Stimulated activated CD8-positive, alpha-beta memory T cell treated with anti-CD3 and anti-CD28 coated beads, Interleukin-12 subunit alpha, Interleukin-12 subunit beta, amount 100 ng/mL, for 24 hours (primary cell): ENCODE results near the gene RALGAPB.

Experiments used
- DNase-seq: peaks from one replicate; pipeline ENCODE4 v3.0.0-alpha.2; 2020; ENCODE audit errors: extremely low read depth

RALGAPB gene

GRCh38 chr20:38548356-38549083, 75.9 kb downstream of the RALGAPB start:
- DNase-seq = no peak

- no peak for DNase-seq
Measured at GRCh38 chr20:38550274-38550673, 77.6 kb downstream of the RALGAPB start.

GRCh38 chr20:38551056-38551626, 78.5 kb downstream of the RALGAPB start:
- no peak for DNase-seq

- no peak for DNase-seq
Measured at GRCh38 chr20:38554986-38555385, 82.3 kb downstream of the RALGAPB start.

- DNase-seq = no peak
Measured at GRCh38 chr20:38555395-38555794, 82.8 kb downstream of the RALGAPB start.

GRCh38 chr20:38557174-38557573, 84.5 kb downstream of the RALGAPB start:
- no peak for DNase-seq

- DNase-seq = no peak
Measured at GRCh38 chr20:38558596-38559360, 86.1 kb downstream of the RALGAPB start.

GRCh38 chr20:38559764-38560163, 87.1 kb downstream of the RALGAPB start:
- no peak for DNase-seq

GRCh38 chr20:38563802-38564431, 91.3 kb downstream of the RALGAPB start:
- no peak for DNase-seq

- DNase-seq = no peak
Measured at GRCh38 chr20:38564680-38565079, 92.0 kb downstream of the RALGAPB start.

- DNase-seq = no peak
Measured at GRCh38 chr20:38566036-38566598, 93.5 kb downstream of the RALGAPB start.

GRCh38 chr20:38569747-38570525, 97.3 kb downstream of the RALGAPB start:
- DNase-seq = no peak

GRCh38 chr20:38573413-38573812, 100.8 kb downstream of the RALGAPB start:
- no peak for DNase-seq

GRCh38 chr20:38579219-38579910, 106.7 kb downstream of the RALGAPB start:
- no peak for DNase-seq

GRCh38 chr20:38579921-38580320, 107.3 kb downstream of the RALGAPB start:
- DNase-seq = no peak

- no peak for DNase-seq
Measured at GRCh38 chr20:38581013-38581412, 108.4 kb downstream of the RALGAPB start, which contains the start of gene ADIG. ADIG (plus strand) TSS chr20:38581197; CDS start chr20:38581251, 54 bp downstream.

GRCh38 chr20:38581830-38582358, 109.3 kb downstream of the RALGAPB start:
- DNase-seq = no peak

- DNase-seq = no peak
Measured at GRCh38 chr20:38583306-38583705, 110.7 kb downstream of the RALGAPB start.

GRCh38 chr20:38584099-38584763, 111.6 kb downstream of the RALGAPB start:
- DNase-seq = no peak
